IPS-18c (cell line): ENCODE data around the gene TMX3.

Source experiments
- H3K4me3 ChIP-seq: 2 replicates; pipeline ENCODE4 v1.7.0; 2013; ENCODE audit warnings: low read depth, mild to moderate bottlenecking, low read length, moderate library complexity; ENCODE audit not compliant: insufficient read depth
- H3K9me3 ChIP-seq: one replicate; pipeline ENCODE4 v1.6.1; 2013; ENCODE audit warnings: mild to moderate bottlenecking, low read length, moderate library complexity; ENCODE audit not compliant: control insufficient read depth, insufficient read depth

TMX3 gene

GRCh38 chr18:68714712-68715496 lies at the start of gene TMX3:
Gene TMX3, minus strand, starts transcription at chr18:68715108. Its CDS starts 127 bp downstream, at chr18:68714981.
- peak within 1 kb of the TSS; percentile 91 for H3K4me3 ChIP-seq

GRCh38 chr18:68764016-68764415 lies 49.1 kb upstream of the TMX3 start:
- peaks cover 3% of the 10 kb centered on the region for H3K9me3 ChIP-seq
- no peak overlapping the region for H3K4me3 ChIP-seq

More at GRCh38 chr18:68714712-68715496, at the start of gene TMX3:
- H3K9me3 ChIP-seq = no peaks in the 10 kb centered on the region

GRCh38 chr18:68763083-68763482 lies 48.2 kb upstream of the TMX3 start:
- Histone ChIP-seq H3K4me3 (no peak overlapping the region), H3K9me3 (peaks cover 3% of the 10 kb centered on the region)

GRCh38 chr18:68759308-68759707 lies 44.4 kb upstream of the TMX3 start:
- Histone ChIP-seq H3K9me3 (peaks cover 3% of the 10 kb centered on the region), H3K4me3 (no peak overlapping the region)

GRCh38 chr18:68757126-68757525 lies 42.2 kb upstream of the TMX3 start:
- Histone ChIP-seq H3K9me3 (peaks cover 3% of the 10 kb centered on the region), H3K4me3 (no peak overlapping the region)

- Histone ChIP-seq H3K4me3 (no peak overlapping the region), H3K9me3 (no peaks in the 10 kb centered on the region)
Observed at GRCh38 chr18:68742206-68742605, 27.3 kb upstream of the TMX3 start.

GRCh38 chr18:68740966-68741365 lies 26.1 kb upstream of the TMX3 start:
- H3K4me3 ChIP-seq = no peak overlapping the region
- H3K9me3 ChIP-seq = no peaks in the 10 kb centered on the region

GRCh38 chr18:68739462-68739861 lies 24.6 kb upstream of the TMX3 start:
- no peaks in the 10 kb centered on the region for H3K9me3 ChIP-seq
- H3K4me3 ChIP-seq = no peak overlapping the region

GRCh38 chr18:68738564-68738963 lies 23.7 kb upstream of the TMX3 start:
- no peaks in the 10 kb centered on the region for H3K9me3 ChIP-seq
- H3K4me3 ChIP-seq = no peak overlapping the region

GRCh38 chr18:68735483-68736343 lies 20.8 kb upstream of the TMX3 start:
- no peaks in the 10 kb centered on the region for H3K9me3 ChIP-seq

GRCh38 chr18:68734308-68734707 lies 19.4 kb upstream of the TMX3 start:
- H3K4me3 ChIP-seq = no peak overlapping the region

More at GRCh38 chr18:68735483-68736343, 20.8 kb upstream of the TMX3 start:
- H3K4me3 ChIP-seq = no peak overlapping the region

GRCh38 chr18:68733707-68734106 lies 18.8 kb upstream of the TMX3 start:
- Histone ChIP-seq H3K9me3 (no peaks in the 10 kb centered on the region), H3K4me3 (no peak overlapping the region)

More at GRCh38 chr18:68734308-68734707, 19.4 kb upstream of the TMX3 start:
- H3K9me3 ChIP-seq = no peaks in the 10 kb centered on the region

- H3K9me3 ChIP-seq = peaks cover 2% of the 10 kb centered on the region
- no peak overlapping the region for H3K4me3 ChIP-seq
Observed at GRCh38 chr18:68728081-68728700, 13.3 kb upstream of the TMX3 start.

GRCh38 chr18:68727506-68727905 lies 12.6 kb upstream of the TMX3 start:
- Histone ChIP-seq H3K9me3 (peaks cover 2% of the 10 kb centered on the region), H3K4me3 (no peak overlapping the region)

- H3K9me3 ChIP-seq = peaks cover 2% of the 10 kb centered on the region
- no peak overlapping the region for H3K4me3 ChIP-seq
Observed at GRCh38 chr18:68725346-68725745, 10.4 kb upstream of the TMX3 start.

GRCh38 chr18:68724021-68724420 lies 9.1 kb upstream of the TMX3 start:
- no peak overlapping the region; the same call in 1 of the 2 replicates for H3K4me3 ChIP-seq
- H3K9me3 ChIP-seq = peaks cover 2% of the 10 kb centered on the region

- no peak overlapping the region for H3K4me3 ChIP-seq
Observed at GRCh38 chr18:68723539-68723938, 8.6 kb upstream of the TMX3 start.

More at GRCh38 chr18:68723539-68723938, 8.6 kb upstream of the TMX3 start:
- peaks cover 2% of the 10 kb centered on the region for H3K9me3 ChIP-seq
